C4-2B (cell line): ENCODE results near the gene WEE1.

Experiments
- CTCF ChIP-seq: fragments of 450-650 bp; conservative IDR thresholded peaks from 2 replicates; pipeline ENCODE4 v1.5.1; 2017; ENCODE audit warnings: mild to moderate bottlenecking
- ZFX ChIP-seq: fragments of 450-650 bp; IDR thresholded peaks from 2 replicates; pipeline ENCODE4 v1.6.1; 2017

DNA sequence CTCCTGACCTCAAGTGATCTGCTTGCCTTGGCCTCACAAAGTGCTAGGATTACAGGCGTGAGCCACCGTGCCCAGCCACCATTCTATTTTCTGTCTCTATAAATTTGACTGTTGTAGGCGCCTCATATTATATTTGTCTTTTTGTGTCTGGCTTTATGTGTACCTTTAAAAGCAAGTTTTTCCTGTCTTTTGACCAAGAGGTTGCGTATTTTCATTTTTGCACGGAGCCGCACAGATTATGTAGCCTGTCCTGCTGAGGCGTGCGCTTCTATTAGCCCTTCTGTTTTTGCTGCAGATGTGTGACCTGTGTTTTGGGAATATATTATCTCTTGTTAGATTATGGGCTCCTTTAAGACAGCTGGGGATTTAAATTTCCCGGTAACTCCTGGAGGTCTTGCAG lies 40.4 kb upstream of the WEE1 start:
- no peak for TF ChIP-seq CTCF
- no peak for TF ChIP-seq ZFX
